GM23338 (cell line): ENCODE results near the gene PPP1R15B. TPM values are rescaled to one million over a fixed set of nuclear protein-coding genes. Genes with fewer than 3 reads are reported as not detected.

Experiments
- ATAC-seq: fragments of 200-7000 bp; cut with Tn5 transposase; 3 replicates; pipeline ENCODE4 v1.9.1; 2020
- DNase-seq: peaks from one replicate; pipeline ENCODE4 v3.0.0-alpha.2; 2015; ENCODE audit warnings: low spot score
- H2AFZ ChIP-seq: fragments of 200-600 bp; sonication (generic); 2 replicates; pipeline ENCODE4 v1.8.0; 2016; ENCODE audit warnings: antibody characterized with exemption, mild to moderate bottlenecking, moderate library complexity
- H3F3A ChIP-seq: fragments of 200-600 bp; sonication (generic); replicated peaks from 2 replicates; pipeline ENCODE4 v1.8.0; 2017; ENCODE audit warnings: antibody characterized with exemption, mixed run types, low read depth
- H3K27ac ChIP-seq: fragments of 200-600 bp; sonication (generic); 2 replicates; pipeline ENCODE4 v1.6.1; 2016; ENCODE audit warnings: low read depth
- H3K27me3 ChIP-seq: fragments of 200-600 bp; sonication (generic); 2 replicates; pipeline ENCODE4 v1.8.0; 2016; ENCODE audit warnings: mild to moderate bottlenecking, mixed run types, moderate library complexity; ENCODE audit not compliant: insufficient read depth
- H3K36me3 ChIP-seq: fragments of 200-600 bp; sonication (generic); 2 replicates; pipeline ENCODE4 v1.8.0; 2016; ENCODE audit warnings: mild to moderate bottlenecking; ENCODE audit not compliant: insufficient read depth
- H3K4me1 ChIP-seq: fragments of 200-600 bp; sonication (generic); 2 replicates; pipeline ENCODE4 v1.8.0; 2016; ENCODE audit warnings: mild to moderate bottlenecking, moderate library complexity; ENCODE audit not compliant: insufficient read depth
- H3K4me2 ChIP-seq: fragments of 200-600 bp; sonication (generic); 2 replicates; pipeline ENCODE4 v1.7.1; 2017; ENCODE audit warnings: mixed run types
- H3K4me3 ChIP-seq: fragments of 200-600 bp; sonication (generic); 2 replicates; pipeline ENCODE4 v1.6.1; 2016; ENCODE audit warnings: mixed run types
- H3K79me2 ChIP-seq: fragments of 200-600 bp; sonication (generic); replicated peaks from 2 replicates; pipeline ENCODE4 v1.8.0; 2017; ENCODE audit warnings: mild to moderate bottlenecking; ENCODE audit not compliant: insufficient read depth
- H3K9me2 ChIP-seq: fragments of 200-600 bp; sonication (generic); 2 replicates; pipeline ENCODE4 v1.8.0; 2017; ENCODE audit not compliant: insufficient read depth
- H4K20me1 ChIP-seq: fragments of 200-600 bp; sonication (generic); replicated peaks from 2 replicates; pipeline ENCODE4 v1.8.0; 2017; ENCODE audit warnings: mild to moderate bottlenecking; ENCODE audit not compliant: insufficient read depth
- H3K27ac Mint-ChIP-seq: 2 replicates; pipeline ENCODE4 v1.8.0; 2020; ENCODE audit warnings: inconsistent platforms, mild to moderate bottlenecking, moderate library complexity, mixed read lengths
- H3K27me3 Mint-ChIP-seq: 3 replicates; pipeline ENCODE4 v1.8.0; 2022; ENCODE audit warnings: low read depth, mild to moderate bottlenecking, moderate library complexity, mixed read lengths, inconsistent platforms; ENCODE audit not compliant: insufficient read depth, poor library complexity
- H3K36me3 Mint-ChIP-seq: 3 replicates; pipeline ENCODE4 v1.8.0; 2021; ENCODE audit warnings: low read depth, mild to moderate bottlenecking, inconsistent platforms, moderate library complexity, mixed read lengths
- H3K4me1 Mint-ChIP-seq: 3 replicates; pipeline ENCODE4 v1.8.0; 2020; ENCODE audit warnings: mild to moderate bottlenecking, inconsistent platforms, mixed read lengths
- H3K4me3 Mint-ChIP-seq: 3 replicates; pipeline ENCODE4 v1.8.0; 2021; ENCODE audit warnings: moderate library complexity, mild to moderate bottlenecking, inconsistent platforms, mixed read lengths
- H3K9me3 Mint-ChIP-seq: 3 replicates; pipeline ENCODE4 v1.8.0; 2020; ENCODE audit warnings: moderate library complexity, mild to moderate bottlenecking, inconsistent platforms, mixed read lengths
- CREB1 ChIP-seq: fragments of 250-450 bp; sonication (Bioruptor Pico); IDR thresholded peaks from 2 replicates; pipeline ENCODE4 v1.5.0; 2020; ENCODE audit warnings: low read depth, mild to moderate bottlenecking, moderate library complexity
- CTCF ChIP-seq, 2 experiments: fragments of 200-600 bp in 1 of 2; sonication (generic) in 1 of 2; conservative IDR thresholded peaks; 2 replicates each; pipeline versions ENCODE4 v1.5.1 to v1.6.1; 2016 to 2017; ENCODE audit warnings: antibody characterized with exemption in 2 of 2, low read depth in 2 of 2, mild to moderate bottlenecking in 2 of 2, moderate library complexity in 1 of 2
- ETS1 ChIP-seq: IDR thresholded peaks from 2 replicates; pipeline ENCODE4 v1.6.1; 2016; ENCODE audit warnings: antibody characterized with exemption
- EZH2 ChIP-seq: fragments of 200-600 bp; sonication (generic); IDR thresholded peaks from one replicate; pipeline ENCODE4 v1.8.0; 2017; ENCODE audit warnings: antibody characterized with exemption, mild to moderate bottlenecking, low read depth; ENCODE audit not compliant: unreplicated experiment
- EZH2phosphoT487 ChIP-seq: fragments of 200-600 bp; sonication (generic); IDR thresholded peaks from one replicate; pipeline ENCODE4 v1.8.1; 2018; ENCODE audit warnings: antibody characterized with exemption; ENCODE audit not compliant: unreplicated experiment
- NANOG ChIP-seq: IDR thresholded peaks from 2 replicates; pipeline ENCODE4 v1.6.1; 2016; ENCODE audit warnings: antibody characterized with exemption, borderline replicate concordance
- REST ChIP-seq: IDR thresholded peaks from one replicate; pipeline ENCODE4 v1.6.1; 2018; ENCODE audit warnings: antibody characterized with exemption; ENCODE audit not compliant: unreplicated experiment
- STAT1 ChIP-seq: IDR thresholded peaks from one replicate; pipeline ENCODE4 v1.6.1; 2016; ENCODE audit warnings: antibody characterized with exemption; ENCODE audit not compliant: unreplicated experiment
- ZNF331 ChIP-seq: fragments of 250-450 bp; sonication (Bioruptor Pico); IDR thresholded peaks from 2 replicates; pipeline ENCODE4 v1.5.0; 2020; ENCODE audit warnings: low read depth, mild to moderate bottlenecking, moderate library complexity
- polyA plus RNA-seq: library from polyadenylated mRNA; unstranded; fragments of >200 nt; fragmentation: Nextera tagmentation; extraction: Ambion mirVana; gene quantifications from 2 replicates; pipeline ENCODE4 v1.2.1, GENCODE V29; 2016
- total RNA-seq: library from RNA; depleted of rRNA; stranded (reverse); fragments of >200 nt; shearing (Covaris generic); gene quantifications from 2 replicates; pipeline ENCODE4 v1.2.3, GENCODE V29; 2014

PPP1R15B gene
- total and polyA plus RNA-seq, 2 experiments from 2014 or later, result 17.3 to 64.3 TPM

GRCh38 chr1:204410688-204411450 is 748 bp downstream of the PPP1R15B start:
- Histone ChIP-seq H3K4me2 (peak overlapping the region; percentile 84), H4K20me1 (peaks cover 49% of the 10 kb centered on the region), H3K27ac (peak overlapping the region; percentile 94), H3K79me2 (peaks cover 57% of the 10 kb centered on the region), H3K4me1 (peaks cover 5% of the 10 kb centered on the region), H3K4me3 (peak overlapping the region; percentile 97), H3K36me3 (peaks cover 4% of the 10 kb centered on the region), H3K9me2 (no peaks in the 10 kb centered on the region), H2AFZ (0 out of 2 replicates have a peak overlapping the region, but pooled peaks have one; percentile 8), H3K27me3 (no peaks in the 10 kb centered on the region), H3F3A (peaks cover 14% of the 10 kb centered on the region; the same call in 1 of the 2 replicates)
- Mint-ChIP-seq H3K4me3 (peak overlapping the region; percentile 94), H3K27me3 (peaks cover 18% of the 10 kb centered on the region), H3K4me1 (peaks cover 3% of the 10 kb centered on the region; the same call in 2 of the 3 replicates), H3K9me3 (no peaks in the 10 kb centered on the region), H3K27ac (peak overlapping the region; percentile 99), H3K36me3 (peaks cover 44% of the 10 kb centered on the region)
- DNase-seq (peak; percentile 60), ATAC-seq (peak; percentile 55)
- no peak for TF ChIP-seq ZNF331 (CRISPR knock-in tag)

- Histone ChIP-seq H3K4me1 (peaks cover 5% of the 10 kb centered on the region), H3K4me2 (peak overlapping the region; percentile 84), H3K9me2 (no peaks in the 10 kb centered on the region), H3K27me3 (no peaks in the 10 kb centered on the region), H3F3A (peaks cover 14% of the 10 kb centered on the region; the same call in 1 of the 2 replicates), H4K20me1 (peaks cover 57% of the 10 kb centered on the region), H3K4me3 (peak overlapping the region; percentile 97), H3K36me3 (peaks cover 12% of the 10 kb centered on the region), H3K27ac (no peak overlapping the region), H3K79me2 (peaks cover 65% of the 10 kb centered on the region), H2AFZ (no peak overlapping the region)
- peaks cover 18% of the 10 kb centered on the region for H3K27me3 Mint-ChIP-seq
- H3K27ac Mint-ChIP-seq, result peak overlapping the region; percentile 99
- peak overlapping the region; percentile 94 for H3K4me3 Mint-ChIP-seq
- DNase-seq, result peak; percentile 25
- peak; percentile 5; the same call in 2 of the 3 replicates for ATAC-seq
- TF ChIP-seq CTCF (conservative IDR thresholded peaks at IDR 0.05; ENCODE audit: low read depth in 2 of 2) (no peak), ZNF331 (CRISPR knock-in tag) (no peak), CREB1 (no peak), REST (no peak), ETS1 (no peak), EZH2 (no peak), EZH2phosphoT487 (no peak), NANOG (no peak), STAT1 (no peak)
- no peaks in the 10 kb centered on the region for H3K9me3 Mint-ChIP-seq
- H3K4me1 Mint-ChIP-seq, result peaks cover 3% of the 10 kb centered on the region; the same call in 2 of the 3 replicates
- H3K36me3 Mint-ChIP-seq, result peaks cover 46% of the 10 kb centered on the region
These were observed 1.6 kb downstream of the PPP1R15B start for GRCh38 chr1:204409836-204410687.
